Right atrium auricular region (tissue), 2 donors: ENCODE results near the gene PLCD4. TPM values are rescaled to one million over a fixed set of nuclear protein-coding genes. Genes with fewer than 3 reads are reported as not detected.

ENCODE experiments used
- DNase-seq: peaks from one replicate; pipeline ENCODE4 v3.0.0-alpha.2; 2019; ENCODE audit warnings: low spot score
- H3K27ac ChIP-seq, 2 donors: fragments of 200-600 bp; sonication (generic); 1 replicate in 1 of 2; 2 replicates in 1 of 2; pipeline ENCODE4 v1.5.1; 2016 to 2019
- H3K27me3 ChIP-seq, 2 donors: fragments of 200-600 bp; sonication (generic); one replicate each; pipeline versions ENCODE4 v1.5.1 to v1.6.0; 2017 to 2019
- H3K36me3 ChIP-seq: fragments of 200-600 bp; sonication (generic); one replicate; pipeline ENCODE4 v1.5.1; 2016
- H3K4me1 ChIP-seq, 2 donors: fragments of 200-600 bp; sonication (generic); one replicate each; pipeline versions ENCODE4 v1.5.1 to v1.6.0; 2017 to 2019
- H3K4me3 ChIP-seq, 2 donors: fragments of 200-600 bp; sonication (generic); 1 replicate in 1 of 2; 2 replicates in 1 of 2; pipeline ENCODE4 v1.5.1; 2017 to 2019; ENCODE audit warnings: mild to moderate bottlenecking in 1 of 2, moderate library complexity in 1 of 2
- H3K9me3 ChIP-seq, 2 donors: fragments of 200-600 bp; sonication (generic); one replicate each; pipeline ENCODE4 v1.5.1; 2019
- total RNA-seq, 2 donors: library from RNA; depleted of rRNA; stranded (reverse); fragments of >200 nt; gene quantifications; one replicate each; pipeline ENCODE4 v1.1.0, GENCODE V29; 2016
- TF ChIP-seq, protein P1 (sequence below), 2 donors: fragments of 200-600 bp; sonication (generic); IDR thresholded peaks; one replicate each; pipeline ENCODE4 v1.5.1; 2019; ENCODE audit warnings: antibody characterized with exemption in 2 of 2

Gene PLCD4
- total RNA-seq, 2 donors from 2014 or later = 0.51 to 0.70 TPM

- no peaks in the 10 kb centered on the region for H3K27me3 ChIP-seq
- no peak for DNase-seq
- TF ChIP-seq, protein P1, sequence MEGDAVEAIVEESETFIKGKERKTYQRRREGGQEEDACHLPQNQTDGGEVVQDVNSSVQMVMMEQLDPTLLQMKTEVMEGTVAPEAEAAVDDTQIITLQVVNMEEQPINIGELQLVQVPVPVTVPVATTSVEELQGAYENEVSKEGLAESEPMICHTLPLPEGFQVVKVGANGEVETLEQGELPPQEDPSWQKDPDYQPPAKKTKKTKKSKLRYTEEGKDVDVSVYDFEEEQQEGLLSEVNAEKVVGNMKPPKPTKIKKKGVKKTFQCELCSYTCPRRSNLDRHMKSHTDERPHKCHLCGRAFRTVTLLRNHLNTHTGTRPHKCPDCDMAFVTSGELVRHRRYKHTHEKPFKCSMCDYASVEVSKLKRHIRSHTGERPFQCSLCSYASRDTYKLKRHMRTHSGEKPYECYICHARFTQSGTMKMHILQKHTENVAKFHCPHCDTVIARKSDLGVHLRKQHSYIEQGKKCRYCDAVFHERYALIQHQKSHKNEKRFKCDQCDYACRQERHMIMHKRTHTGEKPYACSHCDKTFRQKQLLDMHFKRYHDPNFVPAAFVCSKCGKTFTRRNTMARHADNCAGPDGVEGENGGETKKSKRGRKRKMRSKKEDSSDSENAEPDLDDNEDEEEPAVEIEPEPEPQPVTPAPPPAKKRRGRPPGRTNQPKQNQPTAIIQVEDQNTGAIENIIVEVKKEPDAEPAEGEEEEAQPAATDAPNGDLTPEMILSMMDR (IDR thresholded peaks at IDR 0.05) = no peak
Observed at GRCh38 chr2:218642121-218642656, 34.5 kb downstream of the PLCD4 start.

DNA sequence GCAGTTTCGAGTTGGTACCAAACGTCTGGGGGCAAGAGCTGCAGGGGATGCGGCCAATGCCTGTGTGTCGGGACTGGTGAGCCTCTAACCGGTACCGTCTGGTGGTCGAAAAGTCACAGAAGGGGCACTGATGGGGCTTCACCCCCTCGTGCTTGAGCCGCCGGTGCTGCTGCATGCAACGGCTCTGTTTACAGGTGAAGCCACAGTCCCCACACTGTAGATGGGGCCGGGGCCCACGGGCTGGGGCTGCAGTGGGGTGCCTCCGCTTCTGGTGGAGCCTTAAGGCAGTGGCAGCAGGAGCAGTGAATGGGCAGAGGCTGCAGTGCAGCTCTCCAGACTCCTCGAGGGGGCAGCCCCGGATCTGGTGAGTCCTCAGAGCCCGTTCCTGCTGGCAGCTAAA lies 35.1 kb downstream of the PLCD4 start:
- Histone ChIP-seq H3K27ac (no peak overlapping the region), H3K4me1 (no peaks in the 10 kb centered on the region), H3K4me3 (no peak overlapping the region), H3K27me3 (no peaks in the 10 kb centered on the region), H3K9me3 (no peaks in the 10 kb centered on the region), H3K36me3 (peaks cover 82% of the 10 kb centered on the region)
- DNase-seq = no peak
- TF ChIP-seq, protein P1 (IDR thresholded peaks at IDR 0.05) = no peak

More at GRCh38 chr2:218642121-218642656, 34.5 kb downstream of the PLCD4 start:
- no peaks in the 10 kb centered on the region for H3K9me3 ChIP-seq
- H3K36me3 ChIP-seq = peaks cover 83% of the 10 kb centered on the region
- no peak overlapping the region for H3K27ac ChIP-seq
- H3K4me3 ChIP-seq = no peak overlapping the region
- H3K4me1 ChIP-seq = no peaks in the 10 kb centered on the region

GRCh38 chr2:218643751-218644310 lies 36.1 kb downstream of the PLCD4 start:
- Histone ChIP-seq H3K4me3 (no peak overlapping the region), H3K27me3 (no peaks in the 10 kb centered on the region), H3K9me3 (no peaks in the 10 kb centered on the region), H3K4me1 (no peaks in the 10 kb centered on the region), H3K27ac (no peak overlapping the region), H3K36me3 (peaks cover 82% of the 10 kb centered on the region)
- TF ChIP-seq, protein P1 (IDR thresholded peaks at IDR 0.05) = no peak
- DNase-seq = no peak

- TF ChIP-seq, protein P1 (IDR thresholded peaks at IDR 0.05) = no peak
- H3K9me3 ChIP-seq = no peaks in the 10 kb centered on the region
- DNase-seq = no peak
- no peaks in the 10 kb centered on the region for H3K27me3 ChIP-seq
- H3K4me1 ChIP-seq = no peaks in the 10 kb centered on the region
- H3K4me3 ChIP-seq = no peak overlapping the region
- no peak overlapping the region for H3K27ac ChIP-seq
- H3K36me3 ChIP-seq = peaks cover 82% of the 10 kb centered on the region
Observed at GRCh38 chr2:218644721-218645120, 37.0 kb downstream of the PLCD4 start.

- no peak overlapping the region for H3K27ac ChIP-seq
- H3K4me1 ChIP-seq = no peaks in the 10 kb centered on the region
- no peak overlapping the region for H3K4me3 ChIP-seq
- no peaks in the 10 kb centered on the region for H3K27me3 ChIP-seq
- H3K9me3 ChIP-seq = no peaks in the 10 kb centered on the region
- TF ChIP-seq, protein P1 (IDR thresholded peaks at IDR 0.05) = no peak
- H3K36me3 ChIP-seq = peaks cover 82% of the 10 kb centered on the region
- no peak for DNase-seq
Observed at GRCh38 chr2:218645126-218645525, 37.4 kb downstream of the PLCD4 start.
